Measurements from ENCODE around the gene AFTPH. TPM values are rescaled to one million over a fixed set of nuclear protein-coding genes. Genes with fewer than 3 reads are reported as not detected.

AFTPH gene
- total RNA-seq, 1 donor from 2014 or later = 22.2 TPM

DNA sequence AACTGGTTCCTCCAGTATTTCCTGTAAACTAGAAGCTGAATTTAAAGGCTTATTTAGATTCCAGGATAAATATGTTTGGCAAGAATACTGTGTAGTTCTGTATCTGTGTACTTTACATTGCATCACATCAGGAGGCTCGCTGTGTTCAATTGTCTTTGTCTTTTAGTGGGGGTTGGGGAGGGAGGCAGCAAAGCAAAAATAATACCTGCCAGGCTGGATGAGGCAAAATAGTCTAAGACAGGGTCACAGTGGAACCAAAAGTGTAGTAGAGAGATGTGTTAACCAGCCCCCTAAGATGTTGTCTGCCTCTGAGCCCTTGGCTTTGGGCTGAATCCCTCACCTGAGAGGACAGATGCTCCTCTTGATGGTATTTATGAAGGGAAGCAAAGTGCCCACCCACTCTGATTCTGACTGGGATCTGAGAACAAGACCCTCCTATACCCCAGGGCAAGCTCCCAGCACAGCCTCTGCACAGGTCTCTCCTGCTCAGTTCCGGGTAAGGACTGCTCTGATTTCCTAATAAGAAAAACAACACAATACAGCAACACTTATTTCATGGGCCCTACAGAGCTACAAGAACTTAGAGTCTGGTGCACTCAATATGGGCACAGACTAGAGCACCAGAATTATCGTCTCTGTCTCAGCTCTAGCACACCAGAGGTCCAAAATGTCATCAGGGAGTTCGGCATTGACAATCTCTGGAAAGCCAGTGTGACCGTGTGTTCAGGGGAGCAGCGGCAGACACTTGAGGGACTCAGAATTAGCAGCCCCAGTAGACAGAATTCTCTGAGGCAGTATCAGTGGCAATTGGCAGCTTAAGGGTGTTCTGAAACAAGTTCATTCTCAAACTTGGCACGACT is 7.2 kb upstream of the AFTPH start:
- H3K27ac Mint-ChIP-seq = peak overlapping the region; percentile 67
- H3K36me3 Mint-ChIP-seq = no peaks in the 10 kb centered on the region
- H3K27me3 Mint-ChIP-seq (ENCODE audit: low read depth) = peaks cover 5% of the 10 kb centered on the region
- DNase-seq (ENCODE audit: low spot score in 2 of 2, unreplicated experiment in 2 of 2) = no peak
- peaks cover 6% of the 10 kb centered on the region for H3K4me1 Mint-ChIP-seq
- TF ChIP-seq, protein P1, sequence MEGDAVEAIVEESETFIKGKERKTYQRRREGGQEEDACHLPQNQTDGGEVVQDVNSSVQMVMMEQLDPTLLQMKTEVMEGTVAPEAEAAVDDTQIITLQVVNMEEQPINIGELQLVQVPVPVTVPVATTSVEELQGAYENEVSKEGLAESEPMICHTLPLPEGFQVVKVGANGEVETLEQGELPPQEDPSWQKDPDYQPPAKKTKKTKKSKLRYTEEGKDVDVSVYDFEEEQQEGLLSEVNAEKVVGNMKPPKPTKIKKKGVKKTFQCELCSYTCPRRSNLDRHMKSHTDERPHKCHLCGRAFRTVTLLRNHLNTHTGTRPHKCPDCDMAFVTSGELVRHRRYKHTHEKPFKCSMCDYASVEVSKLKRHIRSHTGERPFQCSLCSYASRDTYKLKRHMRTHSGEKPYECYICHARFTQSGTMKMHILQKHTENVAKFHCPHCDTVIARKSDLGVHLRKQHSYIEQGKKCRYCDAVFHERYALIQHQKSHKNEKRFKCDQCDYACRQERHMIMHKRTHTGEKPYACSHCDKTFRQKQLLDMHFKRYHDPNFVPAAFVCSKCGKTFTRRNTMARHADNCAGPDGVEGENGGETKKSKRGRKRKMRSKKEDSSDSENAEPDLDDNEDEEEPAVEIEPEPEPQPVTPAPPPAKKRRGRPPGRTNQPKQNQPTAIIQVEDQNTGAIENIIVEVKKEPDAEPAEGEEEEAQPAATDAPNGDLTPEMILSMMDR (IDR thresholded peaks at IDR 0.05; ENCODE audit: unreplicated experiment) = no peak
- no peak overlapping the region for H3K4me3 Mint-ChIP-seq
- no peaks in the 10 kb centered on the region for H3K9me3 Mint-ChIP-seq

DNA sequence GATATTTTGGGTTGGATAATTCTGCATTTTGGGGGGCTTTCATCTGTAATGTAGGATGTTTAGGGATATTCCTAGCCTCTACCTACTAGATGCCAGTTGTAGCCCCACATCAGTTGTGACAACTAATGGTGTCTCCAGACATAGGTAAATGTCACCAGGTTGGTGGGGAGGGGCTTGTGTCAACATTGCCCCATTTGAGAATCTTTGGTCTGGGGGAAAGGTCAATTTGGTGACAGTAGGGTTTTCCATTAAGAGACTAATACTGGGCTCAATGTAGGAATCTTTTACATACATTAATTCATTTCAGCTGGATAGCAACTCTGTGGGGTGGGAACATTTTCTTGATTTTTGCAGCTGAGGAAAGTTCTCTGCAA is 6.6 kb upstream of the AFTPH start:
- Mint-ChIP-seq H3K4me3 (no peak overlapping the region), H3K9me3 (no peaks in the 10 kb centered on the region), H3K4me1 (peaks cover 7% of the 10 kb centered on the region), H3K36me3 (no peaks in the 10 kb centered on the region), H3K27ac (no peak overlapping the region), H3K27me3 (ENCODE audit: low read depth) (peaks cover 5% of the 10 kb centered on the region)
- TF ChIP-seq, protein P1 (IDR thresholded peaks at IDR 0.05; ENCODE audit: unreplicated experiment) = no peak
- DNase-seq (ENCODE audit: low spot score in 2 of 2, unreplicated experiment in 2 of 2) = no peak

- peak in 1 of 2 experiments; percentile 50 for DNase-seq (ENCODE audit: low spot score in 2 of 2, unreplicated experiment in 2 of 2)
- H3K4me3 Mint-ChIP-seq = peak overlapping the region; percentile 99
- no peaks in the 10 kb centered on the region for H3K36me3 Mint-ChIP-seq
- peaks cover 23% of the 10 kb centered on the region for H3K4me1 Mint-ChIP-seq
- H3K27ac Mint-ChIP-seq = peak overlapping the region; percentile 99
- TF ChIP-seq, protein P1 (IDR thresholded peaks at IDR 0.05; ENCODE audit: unreplicated experiment) = peak; percentile 76
- H3K27me3 Mint-ChIP-seq (ENCODE audit: low read depth) = peaks cover 5% of the 10 kb centered on the region
- H3K9me3 Mint-ChIP-seq = no peaks in the 10 kb centered on the region
These were observed 1.2 kb upstream of the AFTPH start for GRCh38 chr2:64522843-64523428.

DNA sequence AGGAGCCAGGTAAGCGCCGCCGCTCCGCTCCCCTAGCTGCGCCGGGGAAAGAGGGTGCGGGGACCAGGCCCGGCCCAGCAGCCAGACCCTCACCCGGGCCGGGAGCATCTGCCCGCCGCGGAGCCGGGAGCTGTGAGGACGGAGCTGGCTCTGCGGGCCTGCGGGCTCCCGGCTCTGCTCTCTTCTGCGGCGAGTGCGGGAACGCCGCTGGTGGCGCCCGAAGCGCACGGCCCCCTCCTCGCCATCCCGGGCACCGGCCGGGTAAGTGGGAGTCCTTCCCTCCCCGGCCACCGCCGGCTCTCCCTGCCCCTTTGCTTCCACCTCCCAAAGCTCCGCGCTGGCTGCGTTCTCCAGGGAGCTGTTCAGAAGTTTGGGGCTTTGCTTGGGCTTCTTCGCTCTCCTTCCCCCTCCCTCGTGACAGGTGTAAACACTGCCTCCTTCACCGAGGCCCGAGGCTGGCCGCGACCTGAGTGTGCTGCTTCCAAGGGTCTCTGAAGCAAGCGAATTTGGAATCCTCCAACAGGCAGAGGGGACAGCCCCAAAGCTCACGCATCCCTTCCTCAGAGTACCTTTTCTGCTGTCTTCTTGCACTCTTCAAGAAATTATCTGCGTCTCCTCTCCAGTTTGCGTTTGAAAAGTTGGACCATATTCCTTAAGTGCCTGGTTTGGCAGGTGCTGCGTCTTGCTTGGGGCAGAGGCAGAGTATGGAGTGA is 632 bp downstream of the AFTPH start:
- H3K4me3 Mint-ChIP-seq = peak overlapping the region; percentile 99
- H3K9me3 Mint-ChIP-seq = no peaks in the 10 kb centered on the region
- H3K27ac Mint-ChIP-seq = peak overlapping the region; percentile 99
- peaks cover 27% of the 10 kb centered on the region for H3K4me1 Mint-ChIP-seq
- TF ChIP-seq, protein P1 (IDR thresholded peaks at IDR 0.05; ENCODE audit: unreplicated experiment) = no peak
- peaks cover 3% of the 10 kb centered on the region for H3K27me3 Mint-ChIP-seq (ENCODE audit: low read depth)
- H3K36me3 Mint-ChIP-seq = no peaks in the 10 kb centered on the region
- peak in 1 of 2 experiments; percentile 31 for DNase-seq (ENCODE audit: low spot score in 2 of 2, unreplicated experiment in 2 of 2)

DNA sequence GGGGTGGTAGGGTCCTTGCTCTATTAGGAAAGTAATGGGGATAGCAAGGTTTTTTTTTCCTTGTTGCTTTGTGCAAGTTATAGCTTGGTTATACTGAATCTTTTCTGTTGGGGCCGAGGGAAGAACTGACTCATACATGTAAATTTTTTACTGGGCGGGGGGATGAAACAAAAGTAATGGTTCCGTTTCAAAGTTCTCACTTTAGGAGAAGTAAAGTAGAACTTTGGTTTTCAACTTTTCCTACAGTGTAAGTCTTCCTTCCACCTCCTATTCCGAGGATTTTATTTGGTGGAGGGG is 1.1 kb downstream of the AFTPH start:
- Mint-ChIP-seq H3K4me1 (peaks cover 27% of the 10 kb centered on the region), H3K4me3 (peak overlapping the region; percentile 99), H3K27ac (peak overlapping the region; percentile 99), H3K36me3 (no peaks in the 10 kb centered on the region), H3K9me3 (no peaks in the 10 kb centered on the region), H3K27me3 (ENCODE audit: low read depth) (peaks cover 3% of the 10 kb centered on the region)
- DNase-seq (ENCODE audit: low spot score in 2 of 2, unreplicated experiment in 2 of 2) = no peak
- TF ChIP-seq, protein P1 (IDR thresholded peaks at IDR 0.05; ENCODE audit: unreplicated experiment) = no peak

Measured in mesothelial cell of epicardium (in vitro differentiated cells).